HEK293T (cell line): ENCODE measurements around the gene GNPNAT1.

Experiments
- CTCF ChIA-PET: fragments of 350-600 bp; formaldehyde crosslinking; extraction: SDS; loops from one replicate; lab custom pipeline; 2021; ENCODE audit warnings: antibody characterized with exemption, inconsistent platforms; lab: Yijun Ruan, JAX
- POLR2A ChIA-PET: fragments of 350-600 bp; formaldehyde crosslinking; extraction: SDS; loops from one replicate; lab custom pipeline; 2020; ENCODE audit warnings: antibody characterized with exemption, inconsistent platforms; lab: Yijun Ruan, JAX
- DNase-seq: peaks from one replicate; pipeline ENCODE4 v3.0.0; 2012; ENCODE audit warnings: mixed read lengths; ENCODE audit errors: extremely low spot score
- ARNT ChIP-seq: fragments of 450-650 bp; IDR thresholded peaks from 2 replicates; pipeline ENCODE4 v1.6.1; 2017; ENCODE audit warnings: mild to moderate bottlenecking
- BHLHE40 ChIP-seq: fragments of 450-650 bp; IDR thresholded peaks from 2 replicates; pipeline ENCODE4 v1.6.1; 2016; ENCODE audit warnings: mild to moderate bottlenecking, moderate library complexity, borderline replicate concordance
- CTBP1 ChIP-seq: fragments of 450-650 bp; IDR thresholded peaks from 2 replicates; pipeline ENCODE4 v1.6.1; 2016; ENCODE audit warnings: borderline replicate concordance
- ELF4 ChIP-seq: fragments of 450-650 bp; IDR thresholded peaks from 2 replicates; pipeline ENCODE4 v1.6.1; 2017; ENCODE audit warnings: antibody characterized with exemption
- FOXA1 ChIP-seq: fragments of 450-650 bp; IDR thresholded peaks from 2 replicates; pipeline ENCODE4 v1.6.1; 2016; ENCODE audit warnings: mild to moderate bottlenecking
- FOXK2 ChIP-seq: fragments of 450-650 bp; IDR thresholded peaks from 2 replicates; pipeline ENCODE4 v1.6.1; 2016; ENCODE audit warnings: mild to moderate bottlenecking
- FOXM1 ChIP-seq: fragments of 450-650 bp; IDR thresholded peaks from 2 replicates; pipeline ENCODE4 v1.6.1; 2017; ENCODE audit warnings: mild to moderate bottlenecking, borderline replicate concordance
- HDGF ChIP-seq: fragments of 450-650 bp; IDR thresholded peaks from 2 replicates; pipeline ENCODE4 v1.6.1; 2017; ENCODE audit warnings: antibody characterized with exemption, borderline replicate concordance
- L3MBTL2 ChIP-seq: fragments of 450-650 bp; conservative IDR thresholded peaks from 2 replicates; pipeline ENCODE4 v1.6.1; 2016; ENCODE audit warnings: mild to moderate bottlenecking
- LEF1 ChIP-seq: fragments of 450-650 bp; IDR thresholded peaks from 2 replicates; pipeline ENCODE4 v1.6.1; 2017; ENCODE audit warnings: mild to moderate bottlenecking, borderline replicate concordance
- NFRKB ChIP-seq: fragments of 450-650 bp; IDR thresholded peaks from 2 replicates; pipeline ENCODE4 v1.6.1; 2016; ENCODE audit warnings: mild to moderate bottlenecking, moderate library complexity
- SP1 ChIP-seq: fragments of 450-650 bp; IDR thresholded peaks from 2 replicates; pipeline ENCODE4 v1.6.1; 2017
- SUZ12 ChIP-seq: fragments of 450-650 bp; IDR thresholded peaks from 2 replicates; pipeline ENCODE4 v1.6.1; 2016; ENCODE audit warnings: mild to moderate bottlenecking
- TARDBP ChIP-seq: fragments of 450-650 bp; IDR thresholded peaks from 2 replicates; pipeline ENCODE4 v1.6.1; 2016
- ZNF384 ChIP-seq: fragments of 450-650 bp; IDR thresholded peaks from 2 replicates; pipeline ENCODE4 v1.6.1; 2016
- TF ChIP-seq, protein P1 (sequence below): fragments of 450-650 bp; IDR thresholded peaks from 2 replicates; pipeline ENCODE4 v1.6.1; 2016

The GNPNAT1 gene

GRCh38 chr14:52824462-52824861 lies 33.1 kb upstream of the GNPNAT1 start:
- CTCF ChIA-PET = interaction anchor here (0.8 to 1.2 kb wide), 3 partner anchors 10 to 711 kb away, joined by 3 to 6 read pairs (median 4); no protein-coding TSS in a partner anchor
- POLR2A ChIA-PET = no interaction called here
- DNase-seq = no peak
- no peak for TF ChIP-seq CTBP1
- no peak for TF ChIP-seq BHLHE40
- TF ChIP-seq FOXM1 = no peak
- no peak for TF ChIP-seq NFRKB
- TF ChIP-seq FOXA1 = no peak
- TF ChIP-seq ZNF384 = no peak
- TF ChIP-seq ARNT = no peak
- TF ChIP-seq L3MBTL2 = no peak
- TF ChIP-seq SP1 = no peak
- no peak for TF ChIP-seq HDGF
- no peak for TF ChIP-seq ELF4
- TF ChIP-seq, protein P1, sequence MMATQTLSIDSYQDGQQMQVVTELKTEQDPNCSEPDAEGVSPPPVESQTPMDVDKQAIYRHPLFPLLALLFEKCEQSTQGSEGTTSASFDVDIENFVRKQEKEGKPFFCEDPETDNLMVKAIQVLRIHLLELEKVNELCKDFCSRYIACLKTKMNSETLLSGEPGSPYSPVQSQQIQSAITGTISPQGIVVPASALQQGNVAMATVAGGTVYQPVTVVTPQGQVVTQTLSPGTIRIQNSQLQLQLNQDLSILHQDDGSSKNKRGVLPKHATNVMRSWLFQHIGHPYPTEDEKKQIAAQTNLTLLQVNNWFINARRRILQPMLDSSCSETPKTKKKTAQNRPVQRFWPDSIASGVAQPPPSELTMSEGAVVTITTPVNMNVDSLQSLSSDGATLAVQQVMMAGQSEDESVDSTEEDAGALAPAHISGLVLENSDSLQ = no peak
- TF ChIP-seq SUZ12 = no peak

- CTCF ChIA-PET = interaction anchor here (3.0 kb wide), 1 partner anchor 139 kb away, joined by 8 read pairs; no protein-coding TSS in a partner anchor
- POLR2A ChIA-PET = no interaction called here
- DNase-seq = no peak
- TF ChIP-seq ZNF384 (no peak), TARDBP (no peak), HDGF (no peak), SUZ12 (no peak), L3MBTL2 (no peak), NFRKB (no peak), ARNT (no peak), CTBP1 (no peak), BHLHE40 (no peak), LEF1 (no peak)
Measured at GRCh38 chr14:52821805-52822250, 30.4 kb upstream of the GNPNAT1 start.

- ChIA-PET CTCF (no interaction called here), POLR2A (no interaction called here)
- TF ChIP-seq LEF1 = no peak
- no peak for TF ChIP-seq NFRKB
- no peak for TF ChIP-seq HDGF
- no peak for TF ChIP-seq L3MBTL2
- TF ChIP-seq ZNF384 = no peak
- no peak for TF ChIP-seq TARDBP
- TF ChIP-seq SUZ12 = no peak
- no peak for TF ChIP-seq FOXK2
- no peak for TF ChIP-seq CTBP1
- no peak for TF ChIP-seq BHLHE40
- TF ChIP-seq FOXM1 = no peak
- no peak for DNase-seq
Measured at GRCh38 chr14:52808101-52808500, 16.7 kb upstream of the GNPNAT1 start.

DNA sequence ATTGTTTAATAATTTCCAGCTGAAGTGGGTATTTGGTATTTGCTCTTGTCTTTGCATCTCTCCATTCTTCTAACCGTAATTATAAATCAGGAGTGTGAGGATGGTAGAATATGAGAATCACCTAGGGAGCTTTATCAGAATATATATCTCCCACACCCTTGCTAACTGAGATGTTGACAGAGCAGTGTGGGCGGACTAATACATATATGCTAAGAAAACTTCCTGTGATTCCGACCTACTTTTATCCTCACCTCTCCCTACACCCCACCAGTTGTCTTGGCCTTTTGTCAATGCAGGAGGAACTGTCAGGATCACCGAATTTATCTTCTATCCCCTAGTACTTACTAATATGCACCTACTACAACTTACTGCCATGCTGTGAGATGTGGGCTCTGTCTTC lies 14.7 kb upstream of the GNPNAT1 start:
- TF ChIP-seq SUZ12 (no peak), NFRKB (no peak), FOXA1 (no peak), LEF1 (no peak), ARNT (no peak), BHLHE40 (no peak), TARDBP (no peak)
- TF ChIP-seq, protein P1 = no peak
- CTCF ChIA-PET = no interaction called here
- POLR2A ChIA-PET = no interaction called here
- no peak for DNase-seq

DNA sequence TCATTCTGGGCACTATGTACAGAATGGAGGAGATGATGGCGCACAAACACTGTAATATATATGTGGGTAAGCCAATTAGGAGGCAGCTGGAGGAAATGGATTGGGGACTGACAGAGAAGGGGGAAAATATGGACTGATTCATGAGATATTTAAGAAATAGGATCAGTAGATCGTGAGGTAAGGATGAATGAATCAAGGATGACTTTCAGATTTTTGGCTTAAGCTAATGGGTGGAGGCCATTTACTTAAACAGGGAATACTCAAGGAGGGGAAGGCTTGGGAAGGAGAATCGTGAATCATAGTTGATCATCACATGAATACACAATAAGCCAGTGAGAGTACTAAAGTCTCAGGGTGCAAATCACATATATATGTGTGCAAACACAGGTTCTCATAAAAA lies 11.2 kb upstream of the GNPNAT1 start:
- ChIA-PET POLR2A (no interaction called here), CTCF (interaction anchor here (0.6 to 0.7 kb wide), 2 partner anchors 9 to 40 kb away, joined by 3 read pairs; no protein-coding TSS in a partner anchor)
- DNase-seq = no peak
- TF ChIP-seq HDGF (no peak), NFRKB (no peak), FOXM1 (no peak)

GRCh38 chr14:52801014-52801712 lies 9.8 kb upstream of the GNPNAT1 start:
- POLR2A ChIA-PET = no interaction called here
- CTCF ChIA-PET = interaction anchor here (0.9 kb wide), 1 partner anchor 153 kb away, joined by 3 read pairs; no protein-coding TSS in a partner anchor
- no peak for DNase-seq
- TF ChIP-seq SP1 (no peak), CTBP1 (no peak), TARDBP (no peak), FOXM1 (no peak), NFRKB (no peak), LEF1 (no peak), L3MBTL2 (no peak), HDGF (no peak)
- TF ChIP-seq, protein P1 = no peak
